ENCODE data around the gene TNFRSF8.
A peak's percentile ranks its signal among the peaks of the same experiment; 100 is the strongest.
"Not testable (repeated sequence)": the region's sequence is repeated elsewhere in the genome, so short reads cannot be mapped to it uniquely, and the experiment has no call there.

TNFRSF8 gene

DNA sequence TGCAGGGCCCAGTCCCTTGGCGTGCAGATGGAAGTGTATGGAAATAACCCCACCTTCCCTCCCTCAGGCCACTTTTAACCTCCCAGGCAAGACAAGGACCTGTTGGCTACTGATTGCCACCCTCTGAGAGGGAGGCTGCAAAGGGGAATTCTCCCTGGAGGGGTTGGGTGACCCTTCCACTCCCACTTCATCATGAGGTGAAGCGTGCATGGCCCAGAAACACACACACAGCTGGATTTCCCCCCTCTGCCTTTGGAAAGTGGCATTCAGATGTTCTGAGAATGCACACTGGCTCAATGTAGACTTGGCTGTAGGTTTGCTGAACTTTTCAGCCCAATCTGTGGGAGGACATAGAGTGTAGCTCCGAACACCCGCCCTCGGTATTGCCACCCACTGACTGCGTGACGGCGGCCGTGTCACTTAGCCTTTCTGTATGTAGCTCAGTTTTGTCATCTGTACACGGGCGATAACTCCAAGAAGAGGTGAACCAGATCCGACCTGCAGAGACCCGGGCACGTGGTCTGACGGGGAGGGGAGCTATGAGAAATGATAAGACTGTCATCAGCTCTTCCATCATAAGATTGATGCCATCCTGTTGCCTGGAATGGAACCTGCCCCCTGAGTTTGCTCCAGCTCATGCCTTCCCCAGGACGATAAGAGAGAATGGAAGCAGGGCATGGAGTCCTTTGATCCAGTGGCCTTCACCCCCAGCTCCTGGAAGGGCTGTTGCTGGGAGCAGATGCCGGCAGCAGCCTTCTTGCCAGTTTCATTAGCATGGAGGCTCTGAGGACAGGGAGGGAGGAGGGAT lies 24.5 kb upstream of the TNFRSF8 start:
- DNase-seq (ENCODE audit: low spot score): no peak

DNA sequence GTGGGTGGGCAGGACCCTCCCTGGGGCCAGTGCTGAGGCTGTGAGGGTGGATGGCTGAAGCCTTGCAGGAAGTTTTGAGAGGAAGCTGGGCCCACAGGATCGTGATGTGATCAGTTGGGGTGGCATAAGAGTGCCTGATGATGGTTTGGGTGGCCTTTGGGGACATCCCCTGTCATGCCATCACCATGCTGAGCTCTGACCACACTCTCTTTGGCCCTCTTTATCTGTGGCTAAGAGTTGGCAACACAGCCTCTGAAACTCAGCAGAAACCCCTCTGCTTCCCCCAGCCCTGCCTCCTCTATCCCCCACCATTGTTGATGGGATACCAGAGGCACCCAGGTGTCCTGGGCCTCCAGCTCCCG lies 24.0 kb upstream of the TNFRSF8 start:
- no peak for DNase-seq (ENCODE audit: low spot score)

DNA sequence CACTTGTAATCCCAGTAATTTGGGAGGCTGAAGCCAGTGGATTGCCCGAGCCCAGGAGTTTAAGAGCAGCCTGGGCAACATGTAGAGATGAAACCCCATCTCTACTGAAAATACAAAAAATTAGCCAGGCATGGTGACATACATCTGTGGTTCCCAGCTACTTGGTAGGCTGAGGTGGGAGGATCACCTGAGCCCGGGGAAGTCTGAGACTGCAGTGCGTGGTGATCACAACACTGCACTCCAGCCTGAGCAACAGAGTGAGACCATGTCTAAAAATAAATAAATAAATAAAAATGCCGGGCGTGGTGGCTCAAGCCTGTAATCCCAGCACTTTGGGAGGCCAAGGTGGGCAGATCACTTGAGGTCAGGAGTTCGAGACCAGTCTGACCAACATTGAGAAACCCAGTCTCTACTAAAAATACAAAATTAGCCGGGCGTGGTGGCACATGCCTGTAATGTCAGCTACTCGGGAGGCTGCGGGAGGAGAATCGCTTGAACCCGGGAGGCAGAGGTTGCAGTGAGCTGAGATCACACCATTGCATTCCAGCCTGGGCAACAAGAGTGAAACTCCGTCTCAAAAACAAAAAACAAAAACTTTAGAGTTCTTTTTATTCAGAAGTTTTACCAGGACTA lies 23.2 kb upstream of the TNFRSF8 start:
- not testable (repeated sequence) for DNase-seq (ENCODE audit: low spot score)

DNA sequence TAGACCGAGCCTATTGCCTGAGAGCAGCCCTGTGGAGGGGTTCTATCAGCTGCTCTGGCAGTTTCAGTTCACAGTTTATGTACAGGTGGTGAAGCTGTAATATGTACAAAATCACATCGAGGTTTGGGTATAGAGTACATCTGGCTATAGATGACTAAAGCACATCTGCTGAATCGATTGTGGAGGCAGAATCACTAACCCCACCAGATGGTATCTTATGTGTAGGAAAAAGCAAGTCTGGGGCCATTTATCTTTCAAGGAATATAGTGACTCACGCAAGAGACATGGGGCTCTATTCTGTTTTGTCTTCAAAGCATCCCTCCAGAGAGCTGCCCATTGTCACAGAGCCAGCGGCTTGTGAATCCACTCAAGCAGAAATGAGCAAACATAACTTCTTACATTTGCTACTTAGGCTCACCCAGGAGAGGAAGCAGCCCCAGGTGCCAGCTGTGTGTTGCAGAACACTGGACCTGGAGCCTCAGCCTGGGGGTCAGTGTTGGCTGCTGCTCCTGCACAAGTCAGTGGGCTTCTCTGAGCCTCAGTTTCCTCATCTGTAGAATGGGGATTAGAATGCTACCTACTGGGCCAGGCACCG lies 22.5 kb upstream of the TNFRSF8 start:
- peak; percentile 25 for DNase-seq (ENCODE audit: low spot score)

- DNase-seq (ENCODE audit: low spot score): not testable (repeated sequence)
Observed at GRCh38 chr1:12044187-12044877, 18.8 kb upstream of the TNFRSF8 start.

DNA sequence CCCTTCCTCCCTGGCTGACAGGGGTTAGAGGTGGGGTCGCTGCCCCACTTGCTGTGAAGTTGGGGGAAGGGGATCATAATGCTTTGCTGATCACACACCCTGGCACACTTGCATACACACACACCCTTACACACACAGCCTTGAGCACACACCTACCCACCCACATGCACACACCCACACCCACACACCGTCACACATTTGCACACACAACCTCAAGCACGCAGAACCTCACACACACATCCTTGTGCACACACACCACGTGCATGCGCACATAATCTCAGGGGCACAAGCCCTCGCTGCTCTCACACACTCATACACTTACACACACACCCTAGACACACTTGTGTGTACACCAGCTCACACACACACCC lies 16.4 kb upstream of the TNFRSF8 start:
- no peak for DNase-seq (ENCODE audit: low spot score)

DNA sequence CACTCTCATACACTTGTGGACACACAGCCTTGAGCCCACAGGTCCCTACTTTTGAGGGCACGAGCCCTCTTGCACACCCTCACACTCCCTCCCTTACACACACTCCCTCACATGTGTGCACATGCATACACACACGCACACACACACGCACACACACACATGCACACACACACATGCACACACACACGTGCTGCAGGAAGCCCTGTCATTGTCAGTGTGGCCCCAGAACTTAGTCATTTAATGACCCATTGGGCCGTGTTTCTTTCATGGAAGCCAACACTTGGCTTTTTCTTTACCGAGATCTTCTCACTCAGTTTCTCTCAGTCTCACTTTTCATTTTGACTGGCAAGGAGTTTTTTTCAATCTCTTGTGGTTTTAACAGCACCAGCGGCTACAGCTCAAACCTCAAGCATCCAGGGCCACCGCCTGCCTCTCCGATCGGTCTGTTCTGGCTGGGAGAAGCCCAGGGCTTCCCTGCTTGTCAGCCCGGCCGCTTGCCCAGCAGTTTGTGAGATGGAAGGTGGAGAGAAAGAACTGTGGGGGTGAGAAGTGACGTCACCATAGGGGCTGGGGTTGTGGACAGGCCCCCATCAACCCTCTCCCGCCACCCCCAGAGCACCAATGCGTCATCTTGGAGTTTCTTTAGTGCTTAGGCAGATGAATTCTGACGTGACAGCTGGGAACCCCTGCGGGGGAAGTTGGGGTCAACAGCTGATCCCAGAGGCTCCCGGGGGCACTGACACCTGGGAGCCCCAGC lies 15.8 kb upstream of the TNFRSF8 start:
- no peak for DNase-seq (ENCODE audit: low spot score)

DNA sequence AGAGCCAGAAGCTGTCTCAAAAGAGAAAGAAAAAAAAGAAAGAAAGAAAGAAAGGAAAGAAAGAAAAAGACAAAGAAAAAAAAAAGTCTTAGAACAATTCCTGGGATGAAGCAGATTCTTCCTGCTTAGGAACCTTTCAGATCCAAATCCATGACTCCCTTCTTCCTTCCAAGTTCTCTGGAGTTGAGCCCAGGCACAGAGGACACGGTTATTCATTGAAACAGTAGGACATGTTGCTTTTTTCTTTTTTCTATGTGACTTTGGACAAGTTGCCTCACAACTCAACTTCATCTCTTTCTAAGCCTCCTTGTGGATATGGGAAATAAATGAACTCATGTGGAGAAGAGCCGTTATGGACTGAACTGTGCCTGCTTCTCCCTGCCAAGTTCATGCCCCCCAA lies 14.7 kb upstream of the TNFRSF8 start:
- no peak for DNase-seq (ENCODE audit: low spot score)

DNA sequence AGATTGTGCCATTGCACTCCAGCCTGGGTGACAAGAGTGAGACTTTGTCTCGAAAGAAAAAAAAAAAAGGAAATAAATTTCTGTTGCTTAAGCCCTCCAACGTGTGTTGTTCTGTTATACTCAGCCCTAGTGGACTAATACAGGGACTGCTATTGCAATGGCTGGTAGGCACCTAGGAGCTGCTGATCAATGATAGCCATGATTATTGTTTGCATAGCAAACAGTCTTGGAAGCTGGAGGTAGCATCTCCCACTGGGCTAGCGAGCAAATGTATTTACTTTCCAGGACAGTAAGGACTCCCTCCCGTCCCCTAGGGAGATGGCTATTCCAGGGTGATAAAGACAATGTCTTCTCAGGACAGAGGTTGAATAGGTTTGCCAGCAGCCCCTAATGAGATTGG lies 13.5 kb upstream of the TNFRSF8 start:
- DNase-seq (ENCODE audit: low spot score): no peak

- DNase-seq (ENCODE audit: low spot score): no peak
Observed at GRCh38 chr1:12051361-12051760, 11.7 kb upstream of the TNFRSF8 start.

- DNase-seq (ENCODE audit: low spot score): peak; percentile 38
Observed at GRCh38 chr1:12052008-12052573, 11.0 kb upstream of the TNFRSF8 start.

DNA sequence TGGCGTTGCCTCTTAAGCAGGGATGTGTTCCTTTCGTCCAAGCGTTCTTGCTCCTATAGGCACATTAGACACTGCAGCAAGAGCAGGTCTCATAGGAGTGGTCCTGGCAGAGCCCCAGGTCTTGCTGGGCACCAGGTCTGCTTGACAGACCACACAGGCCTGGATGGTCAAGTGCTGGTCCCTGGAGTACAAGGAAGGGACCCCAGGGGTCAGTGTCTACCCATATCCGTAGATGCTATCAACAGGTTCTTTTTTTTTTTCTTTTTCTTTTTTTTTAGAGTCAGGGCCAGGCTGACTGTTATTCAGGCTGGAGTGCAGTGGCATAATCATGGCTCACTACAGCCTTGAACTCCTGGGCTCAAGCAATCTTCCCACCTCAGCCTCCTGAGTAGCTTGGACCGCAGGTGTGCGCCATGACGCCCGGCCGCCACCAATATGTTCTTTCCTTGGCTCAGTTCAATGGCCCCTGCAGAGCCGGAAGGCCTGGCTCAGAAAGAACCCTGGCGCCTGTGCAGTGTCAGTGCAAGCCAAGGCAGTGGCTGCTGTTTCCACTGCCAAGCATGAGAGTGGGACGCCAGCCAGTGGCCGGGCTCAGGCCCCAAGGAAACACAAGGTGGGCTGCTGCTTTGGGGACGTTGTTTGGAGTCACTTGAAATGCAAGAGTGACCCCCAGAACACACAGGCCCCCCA lies 10.0 kb upstream of the TNFRSF8 start:
- DNase-seq (ENCODE audit: low spot score): no peak

- DNase-seq (ENCODE audit: low spot score): no peak
Observed at GRCh38 chr1:12053752-12054548, 9.2 kb upstream of the TNFRSF8 start.

DNA sequence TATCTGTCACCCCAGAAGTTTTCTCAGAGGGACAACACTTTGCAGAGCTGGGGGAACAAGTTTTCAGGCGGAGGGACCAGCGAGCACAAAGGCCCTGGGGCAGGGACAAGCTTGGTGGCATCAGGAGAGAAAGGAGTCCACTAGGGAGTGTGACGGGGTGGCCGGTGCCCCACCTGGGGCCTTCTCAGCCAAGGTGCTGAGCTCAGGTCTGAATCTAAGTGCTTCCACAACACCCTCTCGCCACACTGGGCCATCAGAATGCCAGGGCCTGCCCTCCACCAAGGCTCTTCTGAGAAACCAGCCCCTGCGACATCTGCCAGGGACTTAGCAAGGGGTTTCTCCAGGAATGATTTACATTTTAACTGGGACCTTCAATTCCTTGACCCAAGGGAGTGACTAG lies 7.8 kb upstream of the TNFRSF8 start:
- no peak for DNase-seq (ENCODE audit: low spot score)

GRCh38 chr1:12056331-12056841 lies 6.7 kb upstream of the TNFRSF8 start:
- no peak for DNase-seq (ENCODE audit: low spot score)

DNA sequence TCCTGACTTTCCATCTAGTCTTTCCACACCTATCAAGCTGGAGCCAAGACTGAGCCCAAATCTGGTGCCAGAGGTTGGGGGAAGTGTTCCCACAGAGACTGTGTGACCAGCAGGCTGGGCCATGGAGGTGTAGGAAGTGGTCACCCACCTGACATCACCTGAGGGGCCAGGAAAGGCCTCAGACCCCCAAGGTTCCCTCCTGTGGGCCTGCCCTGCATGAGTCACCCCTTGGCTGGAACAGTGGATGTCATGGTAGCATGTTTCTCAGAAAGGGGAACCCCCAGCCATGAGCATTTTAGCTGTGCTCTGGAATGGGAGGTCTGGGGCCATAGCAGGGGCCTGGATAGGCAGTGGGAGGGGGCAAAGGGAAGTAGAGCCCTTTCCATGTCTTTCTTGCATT lies 5.7 kb upstream of the TNFRSF8 start:
- DNase-seq (ENCODE audit: low spot score): no peak

DNA sequence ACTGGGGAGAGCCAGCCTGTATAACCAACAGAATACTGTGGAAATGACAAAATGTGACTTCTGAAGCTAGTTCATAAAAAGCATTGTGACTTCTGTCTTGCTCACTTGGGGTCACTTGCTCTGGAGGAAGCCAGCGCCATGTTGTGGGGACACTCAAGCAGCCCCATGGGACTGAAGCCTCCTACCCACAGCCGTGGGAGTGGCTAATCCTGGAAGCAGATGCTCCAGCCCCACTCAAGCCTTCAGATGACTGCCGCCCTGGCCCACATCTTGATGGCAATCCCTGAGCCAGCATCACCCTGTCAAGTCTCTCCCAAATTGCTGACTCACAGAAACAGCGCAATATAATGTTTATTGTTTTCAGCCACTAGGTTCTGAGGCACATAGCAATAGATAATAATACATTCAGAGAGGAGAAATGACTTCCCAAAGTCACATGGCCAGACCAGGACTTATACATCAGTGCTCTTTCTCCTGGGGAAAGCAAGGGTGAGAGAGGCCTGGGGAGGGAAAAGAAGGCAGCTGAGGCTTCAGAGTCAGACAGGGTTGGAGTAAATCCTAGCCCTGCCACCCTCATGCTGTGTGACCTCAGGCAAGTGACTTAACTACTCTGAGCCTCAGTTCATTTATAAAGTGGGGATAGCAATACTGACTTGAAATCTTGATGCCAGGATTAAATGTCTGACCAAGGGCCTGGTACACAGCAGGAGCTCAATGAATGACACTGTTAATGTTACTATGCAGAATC lies 5.0 kb upstream of the TNFRSF8 start:
- DNase-seq (ENCODE audit: low spot score): no peak

- DNase-seq (ENCODE audit: low spot score): no peak
Observed at GRCh38 chr1:12059226-12059625, 3.9 kb upstream of the TNFRSF8 start.

DNA sequence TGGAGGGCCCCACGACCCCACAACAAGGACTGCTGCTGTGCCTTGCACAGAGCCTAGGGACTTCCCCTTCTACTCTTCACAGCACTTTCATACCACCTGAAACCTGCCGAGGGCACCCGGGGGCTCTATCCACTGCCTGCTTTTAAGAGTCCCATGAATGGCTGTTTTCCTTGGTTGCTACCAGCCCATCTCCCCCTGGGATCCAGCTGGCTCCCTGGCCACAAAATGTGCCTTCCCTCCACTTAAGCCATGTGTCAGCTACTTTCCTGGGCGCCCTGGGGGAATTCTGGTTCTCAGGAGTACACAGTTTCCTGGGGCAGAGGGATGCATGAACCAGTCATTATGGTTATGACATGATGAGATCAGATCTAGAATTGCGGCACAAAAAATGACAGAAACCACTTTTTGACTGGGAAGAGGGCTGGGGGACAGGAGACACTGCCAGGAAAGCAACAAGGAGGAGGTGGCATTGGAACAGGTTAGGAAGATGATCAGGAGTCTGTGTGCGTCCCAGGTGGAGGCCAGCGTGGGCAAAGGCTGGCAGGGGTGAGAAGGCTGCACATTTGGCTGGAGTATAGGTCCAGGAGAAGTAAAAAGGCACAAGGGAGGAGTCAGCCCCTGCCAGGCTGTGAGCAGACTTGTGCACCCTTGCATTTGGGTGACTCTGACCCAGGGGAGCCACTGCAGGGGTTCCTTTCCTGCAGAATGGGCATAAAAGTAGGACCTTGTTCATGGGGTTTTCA lies 3.2 kb upstream of the TNFRSF8 start:
- DNase-seq (ENCODE audit: low spot score): no peak

Data from kidney capillary endothelial cell (primary cell).